ENCODE results near the gene NKIRAS2.
"Not testable (repeated sequence)": the region's sequence is repeated elsewhere in the genome, so short reads cannot be mapped to it uniquely, and the experiment has no call there.

- not testable (repeated sequence) for TF ChIP-seq CTCF, POLR2A, EP300 (IDR thresholded peaks at IDR 0.05)
Measured at GRCh38 chr17:42013740-42014139, 6.2 kb upstream of the NKIRAS2 start.

All from suprapubic skin (tissue), 3 donors.